AG09319 (cell line): ENCODE results near the gene DNAJB14.

Experiments
- DNase-seq: peaks from one replicate; pipeline ENCODE4 v3.0.0-alpha.2; 2010; ENCODE audit warnings: low read depth; ENCODE audit errors: extremely low read depth
- TF ChIP-seq, protein P1 (sequence below): IDR thresholded peaks from 2 replicates; pipeline ENCODE4 v1.5.1; 2011; ENCODE audit warnings: low read depth, mild to moderate bottlenecking, inconsistent platforms, low read length, moderate library complexity

Gene DNAJB14

DNA sequence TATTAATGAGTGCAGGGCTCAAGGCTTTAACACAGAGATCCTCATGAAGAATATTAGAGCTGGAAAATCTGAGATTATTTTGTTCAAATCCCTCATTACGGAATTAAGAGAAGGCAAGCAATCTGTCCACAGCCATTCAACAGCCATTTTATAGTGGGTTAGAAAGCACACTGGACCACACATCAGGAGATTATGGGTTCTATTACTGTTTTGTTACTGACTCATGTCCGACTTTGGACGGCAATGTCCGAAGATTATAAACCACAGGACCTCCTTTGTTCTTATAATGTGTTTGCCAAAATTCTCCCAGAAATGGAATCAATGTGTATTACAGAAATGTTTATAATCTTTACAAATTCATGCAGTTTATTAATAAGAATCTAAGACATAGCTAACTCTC, 60.3 kb downstream of the DNAJB14 start:
- TF ChIP-seq, protein P1, sequence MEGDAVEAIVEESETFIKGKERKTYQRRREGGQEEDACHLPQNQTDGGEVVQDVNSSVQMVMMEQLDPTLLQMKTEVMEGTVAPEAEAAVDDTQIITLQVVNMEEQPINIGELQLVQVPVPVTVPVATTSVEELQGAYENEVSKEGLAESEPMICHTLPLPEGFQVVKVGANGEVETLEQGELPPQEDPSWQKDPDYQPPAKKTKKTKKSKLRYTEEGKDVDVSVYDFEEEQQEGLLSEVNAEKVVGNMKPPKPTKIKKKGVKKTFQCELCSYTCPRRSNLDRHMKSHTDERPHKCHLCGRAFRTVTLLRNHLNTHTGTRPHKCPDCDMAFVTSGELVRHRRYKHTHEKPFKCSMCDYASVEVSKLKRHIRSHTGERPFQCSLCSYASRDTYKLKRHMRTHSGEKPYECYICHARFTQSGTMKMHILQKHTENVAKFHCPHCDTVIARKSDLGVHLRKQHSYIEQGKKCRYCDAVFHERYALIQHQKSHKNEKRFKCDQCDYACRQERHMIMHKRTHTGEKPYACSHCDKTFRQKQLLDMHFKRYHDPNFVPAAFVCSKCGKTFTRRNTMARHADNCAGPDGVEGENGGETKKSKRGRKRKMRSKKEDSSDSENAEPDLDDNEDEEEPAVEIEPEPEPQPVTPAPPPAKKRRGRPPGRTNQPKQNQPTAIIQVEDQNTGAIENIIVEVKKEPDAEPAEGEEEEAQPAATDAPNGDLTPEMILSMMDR: no peak

DNA sequence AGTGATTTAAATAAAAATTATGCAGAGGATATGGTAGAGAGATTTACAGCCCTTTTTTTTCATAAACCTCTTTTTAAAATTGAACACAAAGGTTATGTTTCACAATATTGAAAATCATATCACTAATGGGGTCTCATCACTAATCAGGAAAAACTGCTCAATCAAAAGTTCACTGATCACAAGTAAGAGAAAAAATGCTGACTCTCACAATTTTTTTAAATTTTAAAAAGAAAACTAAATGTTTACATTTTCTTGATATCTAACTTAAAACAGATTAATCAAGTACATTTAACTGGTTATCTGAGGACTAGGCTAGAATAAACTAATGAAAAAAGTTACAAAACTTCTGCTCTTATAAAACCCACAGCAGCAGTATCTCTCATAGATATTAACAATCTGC, 60.7 kb downstream of the DNAJB14 start:
- DNase-seq: no peak
- TF ChIP-seq, protein P1: no peak

More for the DNA sequence above, 60.3 kb downstream of the DNAJB14 start:
- DNase-seq: no peak

DNA sequence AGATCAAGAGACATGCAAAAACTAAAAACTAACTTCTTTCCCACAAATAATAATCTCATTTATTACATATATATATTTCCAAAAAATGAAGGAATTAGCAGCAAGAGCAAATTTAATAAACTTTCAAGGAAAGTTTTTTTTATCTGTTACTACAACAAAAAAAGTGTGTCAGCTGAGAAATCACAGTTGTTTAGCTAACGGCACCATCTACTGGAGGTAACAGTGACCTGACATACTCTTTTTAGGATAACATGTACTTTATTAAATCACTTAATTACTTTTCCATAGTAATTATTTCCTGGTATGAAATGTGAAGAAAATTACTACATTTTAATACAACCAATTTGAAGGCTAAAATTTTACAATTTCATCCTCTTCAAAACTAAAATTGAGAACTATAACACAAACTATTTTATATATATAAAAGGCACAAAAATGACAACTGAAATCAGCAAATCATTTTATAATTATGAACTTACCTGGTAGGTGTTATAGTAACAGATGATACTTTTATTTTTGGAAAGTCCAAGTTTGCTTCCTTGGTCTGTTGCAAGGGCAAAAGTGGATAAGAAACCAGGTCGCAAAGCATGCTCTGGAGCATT, 61.3 kb downstream of the DNAJB14 start:
- TF ChIP-seq, protein P1: peak; percentile 57
- peak; percentile 28 for DNase-seq

DNA sequence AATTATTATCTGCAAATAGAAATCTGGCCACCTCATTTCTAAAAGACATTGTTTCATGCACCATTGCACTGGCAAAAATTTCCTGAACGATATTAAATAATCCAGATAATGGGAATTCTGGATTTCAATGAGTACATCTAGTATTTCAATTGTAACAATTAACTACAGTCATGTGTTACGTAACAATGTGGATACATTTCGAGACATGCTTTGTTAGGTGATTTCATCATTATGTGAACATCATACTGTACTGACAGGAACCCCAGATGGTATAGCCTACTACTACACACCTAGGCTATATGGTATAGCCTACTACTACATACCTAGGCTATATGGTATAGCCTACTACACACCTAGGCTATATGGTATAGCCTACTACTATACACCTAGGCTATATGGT, 67.0 kb downstream of the DNAJB14 start:
- TF ChIP-seq, protein P1: no peak
- no peak for DNase-seq

DNA sequence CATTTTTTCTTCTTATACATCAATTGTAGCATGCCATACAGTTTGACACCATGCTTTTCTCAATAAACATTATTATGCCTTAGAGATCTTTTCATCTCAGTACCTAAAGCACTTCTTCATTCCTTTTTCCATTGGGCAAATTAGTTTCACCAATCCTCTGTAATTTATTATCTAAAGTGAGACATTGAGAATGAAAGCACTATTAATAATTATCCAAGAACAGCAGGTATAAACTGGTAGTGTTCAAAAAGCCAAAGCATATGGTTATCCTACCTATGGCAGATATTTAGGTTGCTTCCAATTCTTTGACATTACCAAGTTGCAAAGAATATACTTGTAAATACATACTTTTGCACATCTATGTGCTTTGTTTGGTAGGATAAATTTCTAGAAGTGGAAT, 67.8 kb downstream of the DNAJB14 start:
- TF ChIP-seq, protein P1: no peak
- no peak for DNase-seq

DNA sequence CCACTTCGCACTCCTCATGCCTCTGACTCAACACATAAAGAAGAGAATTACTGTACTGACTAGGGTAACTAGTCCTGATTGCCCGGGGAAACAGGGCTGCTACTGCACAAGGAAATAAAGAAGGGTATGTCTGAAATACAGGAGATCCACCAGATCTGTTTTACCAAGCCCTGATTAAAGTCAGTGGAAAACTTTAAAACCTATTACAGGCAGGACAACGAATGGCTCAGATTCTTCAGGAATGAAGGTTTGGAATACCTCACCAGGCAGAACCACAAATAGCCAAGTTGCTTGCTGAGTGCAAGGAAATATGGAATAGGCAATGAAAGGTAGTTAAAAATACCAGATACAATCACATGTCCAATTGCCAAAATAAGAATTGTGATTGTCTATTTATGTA, 69.5 kb downstream of the DNAJB14 start:
- DNase-seq: no peak
- TF ChIP-seq, protein P1: no peak

DNA sequence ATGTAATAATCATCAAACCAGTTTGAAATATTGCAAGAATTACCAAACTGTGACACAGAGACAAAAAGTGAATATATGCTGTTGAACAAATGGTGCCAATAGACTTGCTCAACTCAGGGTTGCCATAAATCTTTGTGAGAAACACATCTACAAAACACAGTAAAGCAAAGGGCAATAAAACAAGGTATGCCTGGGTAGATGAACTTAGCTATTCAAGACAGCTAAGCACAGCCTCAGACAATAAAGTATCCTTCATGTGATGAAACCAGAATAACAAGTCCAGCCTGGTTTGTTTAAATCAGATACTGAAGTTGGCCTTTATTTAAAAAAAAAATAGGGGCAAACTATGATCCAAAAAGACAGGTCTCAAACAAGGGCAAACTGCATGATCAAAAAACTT, 71.3 kb downstream of the DNAJB14 start:
- no peak for DNase-seq
- TF ChIP-seq, protein P1: no peak
